NCI-H524 (cell line): ENCODE measurements around the gene FOXD4L1.
"Not testable (repeated sequence)": the region's sequence is repeated elsewhere in the genome, so short reads cannot be mapped to it uniquely, and the experiment has no call there.

Experiments used
- DNase-seq, 2 experiments: peaks; one replicate each; lab custom pipeline; 2025; lab: John Stamatoyannopoulos, UW

The FOXD4L1 gene

GRCh38 chr2:113498365-113498764, at the start of gene FOXD4L1:
TSS of gene FOXD4L1 (plus strand) at chr2:113498665. CDS start at chr2:113499257, 592 bp downstream.
- DNase-seq: not testable (repeated sequence)

GRCh38 chr2:113465770-113466169, 32.7 kb upstream of the FOXD4L1 start:
- not testable (repeated sequence) for DNase-seq

DNA sequence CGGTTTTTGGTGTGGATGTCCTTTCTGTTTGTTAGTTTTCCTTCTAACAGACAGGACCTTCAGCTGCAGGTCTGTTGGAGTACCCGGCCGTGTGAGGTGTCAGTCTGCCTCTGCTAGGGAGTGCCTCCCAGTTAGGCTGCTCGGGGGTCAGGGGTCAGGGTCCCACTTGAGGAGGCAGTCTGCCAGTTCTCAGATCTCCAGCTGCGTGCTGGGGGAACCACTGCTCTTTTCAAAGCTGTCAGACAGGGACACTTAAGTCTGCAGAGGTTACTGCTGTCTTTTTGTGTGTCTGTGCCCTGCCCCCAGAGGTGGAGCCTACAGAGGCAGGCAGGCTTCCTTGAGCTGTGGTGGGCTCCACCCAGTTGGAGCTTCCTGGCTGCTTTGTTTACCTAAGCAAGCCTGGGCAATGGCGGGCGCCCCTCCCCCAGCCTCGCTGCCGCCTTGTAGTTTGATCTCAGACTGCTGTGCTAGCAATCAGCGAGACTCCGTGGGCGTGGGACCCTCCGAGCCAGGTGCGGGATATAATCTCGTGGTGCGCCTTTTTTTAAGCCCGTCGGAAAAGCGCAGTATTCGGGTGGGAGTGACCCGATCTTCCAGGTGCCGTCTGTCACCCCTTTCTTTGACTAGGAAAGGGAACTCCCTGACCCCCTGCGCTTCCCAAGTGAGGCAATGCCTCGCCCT, 21.6 kb upstream of the FOXD4L1 start:
- DNase-seq: not testable (repeated sequence)

DNA sequence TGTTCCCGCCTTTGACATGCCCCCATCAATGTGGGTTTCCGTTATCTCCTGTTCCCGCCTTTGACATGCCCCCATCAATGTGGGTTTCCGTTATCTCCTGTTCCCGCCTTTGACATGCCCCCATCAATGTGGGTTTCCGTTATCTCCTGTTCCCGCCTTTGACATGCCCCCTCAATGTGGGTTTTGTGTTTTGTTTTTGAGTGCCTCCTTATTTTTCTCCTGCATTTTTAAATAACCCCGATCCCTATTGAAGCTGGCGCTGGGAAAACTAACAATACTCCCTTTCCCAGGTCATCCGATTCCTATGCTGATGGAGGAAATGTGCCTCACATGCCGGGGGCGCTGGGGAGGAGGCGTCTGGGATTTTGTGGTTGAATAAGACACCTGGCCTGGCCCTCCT, 1.9 kb upstream of the FOXD4L1 start:
- not testable (repeated sequence) for DNase-seq

- DNase-seq: not testable (repeated sequence)
These were observed 787 bp downstream of the FOXD4L1 start for GRCh38 chr2:113499019-113499885.

GRCh38 chr2:113499886-113500722, 1.6 kb downstream of the FOXD4L1 start:
- not testable (repeated sequence) for DNase-seq

GRCh38 chr2:113500723-113501038, 2.2 kb downstream of the FOXD4L1 start:
- DNase-seq: not testable (repeated sequence)

DNA sequence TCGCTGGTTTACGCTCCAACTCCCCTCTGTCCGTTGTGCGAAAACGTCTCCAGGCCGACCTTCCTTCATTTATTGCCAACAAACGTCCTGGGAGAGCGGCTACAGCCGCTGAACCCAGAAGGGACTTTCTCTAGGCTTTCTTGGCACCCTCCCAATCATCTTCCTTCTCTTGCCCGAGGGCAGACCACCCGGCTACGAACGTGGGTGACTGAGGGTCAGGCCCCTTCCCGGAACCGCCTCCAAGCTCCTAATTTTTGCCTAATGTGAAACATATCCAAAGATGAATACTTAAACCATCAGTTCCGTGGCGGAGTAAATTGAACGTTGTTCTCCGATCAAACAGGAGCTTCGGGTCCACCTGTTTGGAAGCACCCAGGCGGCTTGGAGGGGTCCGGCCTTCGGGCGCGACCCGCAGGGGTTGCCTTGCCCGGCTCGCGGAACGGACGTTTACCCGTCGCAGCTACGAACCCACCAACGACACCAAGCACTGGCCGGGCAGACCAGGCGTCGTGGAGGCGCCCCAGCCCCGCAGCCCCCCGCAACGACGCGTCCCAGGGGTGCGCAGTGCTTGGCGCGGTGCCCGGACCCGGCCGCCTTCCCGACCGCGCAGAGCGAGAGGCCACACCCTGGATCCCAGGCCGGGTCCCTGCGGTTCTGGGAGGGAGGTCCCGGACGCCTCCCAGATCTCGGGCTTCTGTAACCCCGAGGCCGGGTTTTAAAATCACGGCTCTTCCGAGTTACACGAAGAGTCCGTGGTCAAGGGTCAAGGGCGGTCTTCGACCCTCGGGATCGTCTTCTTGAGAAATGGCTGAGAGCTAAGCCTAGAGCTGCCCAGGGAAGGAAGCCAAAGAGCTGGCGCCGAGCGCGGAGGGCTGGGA, 4.0 kb downstream of the FOXD4L1 start:
- not testable (repeated sequence) for DNase-seq

GRCh38 chr2:113503094-113504042, 4.9 kb downstream of the FOXD4L1 start:
- DNase-seq: not testable (repeated sequence)

DNA sequence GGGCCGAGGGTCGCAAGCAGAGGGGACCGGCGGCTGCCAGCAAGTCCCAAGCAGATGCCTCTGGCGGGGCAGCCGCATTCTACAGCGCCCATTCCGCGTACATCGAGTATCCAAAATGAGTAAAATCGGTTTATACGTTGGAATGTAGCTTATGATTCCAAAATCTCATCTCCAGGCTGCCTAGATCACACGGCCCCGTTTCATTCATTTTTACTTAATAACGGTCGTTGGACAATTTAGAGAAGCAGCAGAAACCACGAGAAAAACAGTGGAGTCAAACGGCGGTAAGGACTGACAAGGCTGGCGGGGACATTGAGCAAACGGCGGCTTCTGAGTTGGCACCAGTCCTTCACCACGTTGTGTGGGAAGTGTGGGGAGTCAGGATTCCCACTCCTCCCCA, 5.6 kb downstream of the FOXD4L1 start:
- DNase-seq: not testable (repeated sequence)

GRCh38 chr2:113507394-113508140, 9.1 kb downstream of the FOXD4L1 start:
- not testable (repeated sequence) for DNase-seq

DNA sequence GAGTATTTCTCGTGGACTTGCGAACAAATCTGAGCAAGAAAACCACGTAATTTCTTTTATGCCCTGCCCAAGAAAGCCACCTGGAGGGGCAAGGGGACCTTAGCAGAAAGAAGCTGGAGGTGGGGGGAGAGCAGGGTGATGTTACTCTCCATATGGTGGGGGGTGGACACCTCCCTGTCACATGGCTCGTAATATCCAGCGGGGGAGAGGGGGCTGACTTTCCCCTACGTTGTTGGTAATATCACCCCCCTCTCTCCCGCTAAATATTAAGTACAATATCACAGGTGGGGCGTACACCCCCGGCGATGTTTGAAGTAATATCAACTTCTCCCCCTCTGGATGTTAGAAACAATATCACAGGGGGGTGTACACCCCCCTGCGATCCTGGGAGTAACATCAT, 9.7 kb downstream of the FOXD4L1 start:
- not testable (repeated sequence) for DNase-seq

DNA sequence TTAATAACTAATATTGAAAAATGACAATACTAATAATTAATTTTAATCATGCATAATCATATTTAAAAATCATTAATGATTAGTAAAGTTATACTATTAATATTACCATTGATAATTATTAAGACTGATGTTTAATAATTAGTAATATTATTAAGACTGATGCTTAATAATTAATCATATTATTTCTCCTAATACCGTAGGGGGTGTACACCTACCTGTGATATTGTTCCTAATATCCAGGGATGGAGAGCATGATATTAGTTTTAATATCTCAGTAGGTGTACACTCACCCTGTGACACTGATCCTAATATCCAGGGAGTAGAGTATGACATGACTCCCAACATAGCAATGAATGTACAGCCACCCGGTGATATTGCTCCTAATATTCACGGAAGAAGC, 12.4 kb downstream of the FOXD4L1 start:
- not testable (repeated sequence) for DNase-seq

- not testable (repeated sequence) for DNase-seq
These were observed 13.4 kb downstream of the FOXD4L1 start for GRCh38 chr2:113511859-113512258.

- not testable (repeated sequence) for DNase-seq
These were observed 17.0 kb downstream of the FOXD4L1 start for GRCh38 chr2:113515457-113515856.

GRCh38 chr2:113515995-113516394, 17.5 kb downstream of the FOXD4L1 start:
- DNase-seq: not testable (repeated sequence)

DNA sequence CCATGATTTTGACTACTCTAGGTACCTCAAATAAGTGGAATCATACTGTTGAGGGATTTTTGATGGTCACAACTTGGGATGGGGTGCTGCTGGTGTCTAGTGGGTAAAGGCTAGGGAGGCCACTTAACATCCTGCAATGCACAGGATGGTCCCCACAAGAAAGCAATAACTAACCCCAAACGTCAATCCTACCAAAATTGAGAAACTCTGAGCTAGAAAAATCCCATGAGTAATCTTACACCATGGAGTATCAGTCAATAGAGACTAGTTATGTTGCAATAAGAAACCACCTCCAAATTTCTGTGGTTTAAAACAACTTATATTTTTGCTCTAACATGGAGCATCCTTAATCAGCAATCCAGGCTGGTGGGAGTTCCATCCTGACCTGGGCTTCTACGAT, 18.6 kb downstream of the FOXD4L1 start:
- DNase-seq: not testable (repeated sequence)

- not testable (repeated sequence) for DNase-seq
These were observed 22.4 kb downstream of the FOXD4L1 start for GRCh38 chr2:113520837-113521236.

DNA sequence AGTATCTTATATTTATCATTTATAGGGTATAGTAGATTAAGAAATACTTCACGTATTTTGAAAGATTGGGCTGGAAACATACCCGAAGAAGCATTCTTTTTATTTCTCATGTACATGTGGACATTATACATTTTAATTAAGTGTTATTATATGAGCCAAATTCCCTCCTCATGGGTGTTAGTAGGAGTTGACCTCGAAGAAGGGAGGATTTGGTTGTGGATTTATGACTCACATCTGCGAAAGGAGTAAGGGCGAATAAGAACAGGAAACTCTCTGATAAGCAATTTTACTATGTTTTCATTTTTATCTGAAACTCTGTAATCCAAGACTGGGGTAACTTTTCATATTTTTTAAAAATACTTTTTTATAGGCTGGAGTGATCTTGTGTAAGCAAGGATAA, 23.0 kb downstream of the FOXD4L1 start:
- DNase-seq: not testable (repeated sequence)
